ENCODE results near the gene U2SURP.

U2SURP gene

DNA sequence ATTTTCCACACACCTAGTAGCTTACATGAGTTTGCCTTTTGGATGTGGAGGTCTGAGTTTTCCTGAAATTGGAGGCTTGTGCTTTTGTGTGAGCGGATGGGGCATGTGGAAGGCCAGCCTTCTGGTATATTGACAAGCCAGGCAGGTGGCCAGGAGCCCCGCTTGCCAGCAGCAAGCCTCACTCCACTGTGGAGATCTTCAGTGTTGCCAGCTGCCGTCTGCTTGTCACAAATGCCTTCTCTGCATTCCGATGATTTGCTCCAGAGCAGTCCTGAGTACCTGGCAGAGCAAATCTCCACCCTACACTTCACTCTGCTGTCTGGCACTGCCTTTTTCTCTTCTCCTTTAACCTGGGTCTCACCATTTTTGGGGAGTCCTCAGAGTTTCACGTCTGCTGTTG is 89.1 kb downstream of the U2SURP start:
- H3K4me2 ChIP-seq (ENCODE audit: low read length): no peak overlapping the region
- H3K9me2 ChIP-seq (replicated peaks; ENCODE audit: control insufficient read depth, low read length): no peaks in the 10 kb centered on the region
- H3K36me3 ChIP-seq (ENCODE audit: control insufficient read depth, low read length): no peaks in the 10 kb centered on the region
- H3K9me3 ChIP-seq (ENCODE audit: control insufficient read depth, insufficient read depth, low read length): peaks cover 1% of the 10 kb centered on the region; the same call in 1 of the 2 replicates
- H3K27ac ChIP-seq (ENCODE audit: low read depth, low read length): no peak overlapping the region
- no peaks in the 10 kb centered on the region for H3K4me1 ChIP-seq (ENCODE audit: control insufficient read depth, low read length)
- H3F3A ChIP-seq (ENCODE audit: control insufficient read depth, insufficient read depth): no peaks in the 10 kb centered on the region
- H3K4me3 ChIP-seq (ENCODE audit: low read length): no peak overlapping the region
- no peaks in the 10 kb centered on the region for H3K27me3 ChIP-seq (ENCODE audit: control insufficient read depth, low read length)
- no peaks in the 10 kb centered on the region for H4K20me1 ChIP-seq (ENCODE audit: control insufficient read depth, insufficient read depth, low read depth, low read length)
- TF ChIP-seq EZH2phosphoT487 (IDR thresholded peaks at IDR 0.05; ENCODE audit: borderline replicate concordance, low read length): no peak
- TF ChIP-seq, protein P1, sequence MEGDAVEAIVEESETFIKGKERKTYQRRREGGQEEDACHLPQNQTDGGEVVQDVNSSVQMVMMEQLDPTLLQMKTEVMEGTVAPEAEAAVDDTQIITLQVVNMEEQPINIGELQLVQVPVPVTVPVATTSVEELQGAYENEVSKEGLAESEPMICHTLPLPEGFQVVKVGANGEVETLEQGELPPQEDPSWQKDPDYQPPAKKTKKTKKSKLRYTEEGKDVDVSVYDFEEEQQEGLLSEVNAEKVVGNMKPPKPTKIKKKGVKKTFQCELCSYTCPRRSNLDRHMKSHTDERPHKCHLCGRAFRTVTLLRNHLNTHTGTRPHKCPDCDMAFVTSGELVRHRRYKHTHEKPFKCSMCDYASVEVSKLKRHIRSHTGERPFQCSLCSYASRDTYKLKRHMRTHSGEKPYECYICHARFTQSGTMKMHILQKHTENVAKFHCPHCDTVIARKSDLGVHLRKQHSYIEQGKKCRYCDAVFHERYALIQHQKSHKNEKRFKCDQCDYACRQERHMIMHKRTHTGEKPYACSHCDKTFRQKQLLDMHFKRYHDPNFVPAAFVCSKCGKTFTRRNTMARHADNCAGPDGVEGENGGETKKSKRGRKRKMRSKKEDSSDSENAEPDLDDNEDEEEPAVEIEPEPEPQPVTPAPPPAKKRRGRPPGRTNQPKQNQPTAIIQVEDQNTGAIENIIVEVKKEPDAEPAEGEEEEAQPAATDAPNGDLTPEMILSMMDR (IDR thresholded peaks at IDR 0.05; ENCODE audit: low read depth, low read length, poor library complexity, severe bottlenecking): no peak
- no peaks in the 10 kb centered on the region for H3K79me2 ChIP-seq (ENCODE audit: control insufficient read depth, low read length)

DNA sequence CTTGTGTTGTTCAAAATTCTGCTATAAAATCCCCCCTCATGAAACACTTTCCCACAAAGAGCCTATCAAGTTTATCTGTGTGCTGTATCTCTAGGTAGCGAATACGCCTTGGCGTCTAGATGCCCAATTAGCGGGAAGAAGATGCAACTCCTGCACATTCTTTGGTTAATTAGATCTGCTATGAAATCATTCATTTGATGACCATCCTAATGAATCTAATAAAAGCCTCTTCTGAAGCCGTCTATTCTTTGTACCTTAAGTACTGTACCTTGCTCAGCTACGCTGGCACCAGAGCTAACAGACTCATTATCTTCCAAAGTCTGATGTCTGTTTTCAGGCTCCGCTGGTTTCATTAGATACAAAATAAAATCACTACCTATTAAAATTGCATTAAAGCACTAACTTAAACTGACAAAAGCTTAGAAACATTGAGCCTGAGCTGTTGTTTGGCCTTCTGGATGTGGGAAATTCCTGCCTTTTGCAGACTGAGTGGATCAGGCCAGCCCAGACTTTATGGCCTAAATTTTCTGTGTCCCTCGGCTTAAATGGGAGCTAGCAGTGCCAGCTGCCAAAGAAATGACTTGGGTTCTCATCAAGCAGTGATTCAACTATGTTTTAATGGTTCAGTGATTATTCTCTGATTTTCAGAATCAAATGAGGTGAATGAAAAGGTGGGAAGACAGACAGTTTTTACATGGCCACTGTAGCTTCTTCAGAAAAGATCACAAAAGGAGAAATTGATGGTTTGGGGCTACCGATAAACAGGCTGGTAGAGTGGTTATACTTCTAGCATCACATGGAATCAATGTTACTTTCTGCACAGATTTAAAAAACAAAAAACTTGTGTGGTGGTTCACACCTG is 89.8 kb downstream of the U2SURP start:
- no peaks in the 10 kb centered on the region for H3K4me1 ChIP-seq (ENCODE audit: control insufficient read depth, low read length)
- H3K9me2 ChIP-seq (replicated peaks; ENCODE audit: control insufficient read depth, low read length): no peaks in the 10 kb centered on the region
- no peaks in the 10 kb centered on the region for H3K36me3 ChIP-seq (ENCODE audit: control insufficient read depth, low read length)
- no peaks in the 10 kb centered on the region for H3K27me3 ChIP-seq (ENCODE audit: control insufficient read depth, low read length)
- H3K4me2 ChIP-seq (ENCODE audit: low read length): no peak overlapping the region
- peaks cover 8% of the 10 kb centered on the region; the same call in 1 of the 2 replicates for H3K9me3 ChIP-seq (ENCODE audit: control insufficient read depth, insufficient read depth, low read length)
- H4K20me1 ChIP-seq (ENCODE audit: control insufficient read depth, insufficient read depth, low read depth, low read length): no peaks in the 10 kb centered on the region
- no peaks in the 10 kb centered on the region for H3K79me2 ChIP-seq (ENCODE audit: control insufficient read depth, low read length)
- H3K27ac ChIP-seq (ENCODE audit: low read depth, low read length): no peak overlapping the region
- H3K4me3 ChIP-seq (ENCODE audit: low read length): no peak overlapping the region
- H3F3A ChIP-seq (ENCODE audit: control insufficient read depth, insufficient read depth): no peaks in the 10 kb centered on the region
- TF ChIP-seq, protein P1 (IDR thresholded peaks at IDR 0.05; ENCODE audit: low read depth, low read length, poor library complexity, severe bottlenecking): no peak
- TF ChIP-seq EZH2phosphoT487 (IDR thresholded peaks at IDR 0.05; ENCODE audit: borderline replicate concordance, low read length): no peak

DNA sequence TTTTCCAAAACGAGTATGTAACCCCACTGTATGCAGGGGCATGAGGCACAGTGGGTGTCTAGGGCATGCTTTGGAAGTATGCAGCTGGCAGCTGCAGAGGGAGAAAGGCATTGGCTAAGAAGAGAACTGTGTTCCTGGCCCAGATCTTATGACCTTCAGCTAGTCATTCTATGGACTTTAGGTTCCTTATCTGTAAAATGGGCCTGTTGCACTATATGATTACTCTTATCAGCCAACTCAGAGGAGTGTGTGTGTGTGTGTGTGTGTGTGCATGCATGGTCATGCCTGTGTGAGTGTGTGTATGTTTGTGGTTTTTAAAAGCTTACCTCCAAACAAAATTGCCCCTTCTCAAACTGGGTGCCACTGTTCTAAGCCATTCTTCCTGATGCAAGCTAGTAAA is 90.8 kb downstream of the U2SURP start:
- H3K36me3 ChIP-seq (ENCODE audit: control insufficient read depth, low read length): no peaks in the 10 kb centered on the region
- no peak overlapping the region for H3K4me2 ChIP-seq (ENCODE audit: low read length)
- peaks cover 12% of the 10 kb centered on the region; the same call in 1 of the 2 replicates for H3K9me3 ChIP-seq (ENCODE audit: control insufficient read depth, insufficient read depth, low read length)
- H3K4me1 ChIP-seq (ENCODE audit: control insufficient read depth, low read length): no peaks in the 10 kb centered on the region
- no peak overlapping the region for H3K4me3 ChIP-seq (ENCODE audit: low read length)
- no peaks in the 10 kb centered on the region for H3K27me3 ChIP-seq (ENCODE audit: control insufficient read depth, low read length)
- H3F3A ChIP-seq (ENCODE audit: control insufficient read depth, insufficient read depth): no peaks in the 10 kb centered on the region
- no peak overlapping the region for H3K27ac ChIP-seq (ENCODE audit: low read depth, low read length)
- H4K20me1 ChIP-seq (ENCODE audit: control insufficient read depth, insufficient read depth, low read depth, low read length): no peaks in the 10 kb centered on the region
- no peaks in the 10 kb centered on the region for H3K9me2 ChIP-seq (replicated peaks; ENCODE audit: control insufficient read depth, low read length)
- no peak for TF ChIP-seq EZH2phosphoT487 (IDR thresholded peaks at IDR 0.05; ENCODE audit: borderline replicate concordance, low read length)
- TF ChIP-seq, protein P1 (IDR thresholded peaks at IDR 0.05; ENCODE audit: low read depth, low read length, poor library complexity, severe bottlenecking): no peak
- H3K79me2 ChIP-seq (ENCODE audit: control insufficient read depth, low read length): no peaks in the 10 kb centered on the region

Data from DOHH2 (cell line).